NCI-H1436 treated with DMSO at 0.1 percent for 48 hours (cell line): Measurements from ENCODE around the gene ALOXE3.

ENCODE experiments used
- DNase-seq: peaks from one replicate; lab custom pipeline; 2025; lab: John Stamatoyannopoulos, UW

The ALOXE3 gene

DNA sequence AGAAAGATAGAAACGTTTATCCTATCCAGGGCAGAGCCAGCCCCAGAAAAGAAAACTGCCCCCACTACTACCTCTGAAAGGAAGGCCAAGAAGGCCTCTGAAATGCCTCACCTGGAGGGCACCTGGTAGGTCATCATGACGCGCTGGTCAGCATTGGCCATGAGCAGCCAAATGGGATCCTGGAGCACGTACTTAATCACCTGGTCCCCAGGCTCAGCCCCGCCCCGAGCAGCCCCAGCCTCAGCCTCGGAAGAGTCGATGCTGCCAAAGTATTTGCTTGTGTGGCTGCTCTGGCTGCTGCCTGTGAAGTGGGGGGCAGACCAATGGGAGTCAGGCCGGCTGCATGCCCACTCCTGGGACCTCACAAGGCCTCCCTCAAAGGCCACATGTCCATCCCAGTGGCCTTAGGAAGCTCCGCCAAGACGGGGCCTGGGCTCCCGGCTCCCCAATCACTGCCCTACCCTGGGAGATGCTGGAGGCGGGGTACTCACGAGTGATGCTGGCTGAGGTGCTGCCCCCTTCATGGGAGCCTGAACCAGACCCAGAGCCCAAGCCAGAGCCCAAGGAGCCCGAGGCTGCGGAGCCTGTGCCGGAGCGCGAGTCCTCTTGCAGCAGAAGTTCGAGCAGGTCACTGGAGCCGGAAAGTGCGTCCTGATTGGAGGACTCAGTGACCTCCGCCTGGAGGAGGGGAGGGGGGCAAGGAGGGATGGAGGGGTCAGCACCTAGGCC is 24.0 kb upstream of the ALOXE3 start:
- DNase-seq, result no peak

DNA sequence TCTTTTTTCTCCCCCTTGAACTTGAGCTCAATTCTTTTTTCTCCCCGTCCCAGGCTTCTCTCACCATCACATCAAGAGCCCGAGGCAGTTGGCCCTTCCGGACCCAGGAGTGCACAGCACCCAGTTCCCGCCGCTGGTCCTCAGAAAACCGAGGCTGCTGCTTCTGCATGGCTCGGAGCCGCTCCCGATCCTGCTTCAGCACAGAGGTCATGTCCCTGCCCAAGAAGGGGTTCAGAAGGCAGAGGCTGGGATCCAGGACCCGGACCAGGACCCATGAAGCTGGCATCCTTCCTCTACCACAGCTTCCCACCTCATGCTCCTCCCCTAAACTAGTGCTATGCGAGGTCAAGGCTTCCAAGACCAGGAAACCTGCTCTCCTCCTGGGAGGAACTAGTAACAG is 23.4 kb upstream of the ALOXE3 start:
- no peak for DNase-seq

DNA sequence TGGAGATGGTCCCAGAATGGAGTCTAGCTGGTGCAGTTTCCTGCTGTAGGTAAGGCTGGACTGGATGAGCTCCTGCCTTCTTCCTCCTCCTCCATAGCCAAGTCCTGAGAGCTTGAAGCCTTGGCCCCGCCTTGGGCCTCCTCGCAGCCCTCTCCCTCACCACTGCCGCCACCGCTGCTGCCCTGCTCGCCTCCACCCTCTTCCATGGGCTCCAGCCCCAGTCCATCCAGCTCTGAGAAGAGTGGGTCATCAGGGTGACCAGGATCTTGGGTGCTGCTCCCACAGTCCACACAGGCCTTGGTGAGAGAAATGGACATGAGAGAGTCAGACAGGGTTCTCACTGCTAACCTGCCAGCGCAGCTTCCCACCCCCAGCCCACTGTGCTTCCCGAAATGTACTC is 22.7 kb upstream of the ALOXE3 start:
- no peak for DNase-seq

DNA sequence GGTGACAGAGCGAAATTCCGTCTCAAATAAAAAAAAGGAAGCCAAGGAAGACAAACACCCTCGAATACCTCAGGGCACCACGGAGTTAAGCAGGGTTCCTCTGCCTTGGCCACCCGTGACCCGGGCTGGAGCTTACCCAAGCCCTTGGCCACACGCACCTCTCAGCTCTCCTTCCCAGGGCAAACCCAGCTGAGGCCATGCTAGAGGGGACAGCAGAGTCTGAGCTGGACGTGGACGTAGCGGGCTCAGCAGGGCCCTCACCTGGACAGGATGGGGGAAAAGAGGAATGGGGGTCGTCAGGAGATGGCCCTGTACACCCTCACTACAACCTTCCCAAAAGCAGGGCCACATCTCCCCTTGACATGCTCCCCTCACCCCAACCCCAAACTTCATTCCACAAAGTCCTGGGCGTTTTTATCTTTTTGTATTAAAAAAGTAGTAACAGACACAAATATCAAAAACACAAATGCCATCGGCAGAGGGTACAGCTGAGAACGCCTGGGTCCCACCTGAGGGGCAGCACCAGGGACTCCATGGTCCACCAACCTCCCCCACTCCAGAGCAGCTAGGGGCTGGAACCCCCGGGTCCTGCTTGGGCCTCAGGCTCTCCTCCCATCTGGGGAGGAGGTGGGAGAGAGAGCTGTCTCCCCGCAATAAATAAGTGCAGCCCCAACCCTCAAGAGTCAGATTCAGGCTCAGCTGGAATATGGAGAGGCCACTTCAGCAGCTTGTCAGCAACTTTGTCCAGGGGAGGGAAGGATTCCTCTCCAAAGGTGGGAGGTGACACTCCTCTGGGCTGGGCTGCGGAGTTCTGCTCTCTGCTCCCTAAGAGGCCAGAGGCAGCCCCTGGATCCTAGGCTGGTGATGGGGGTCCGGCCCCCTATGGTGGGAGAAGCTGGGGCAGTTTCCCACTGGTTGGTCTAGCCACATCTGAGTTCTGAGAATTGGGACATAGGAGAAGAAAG is 22.0 kb upstream of the ALOXE3 start:
- DNase-seq, result no peak

DNA sequence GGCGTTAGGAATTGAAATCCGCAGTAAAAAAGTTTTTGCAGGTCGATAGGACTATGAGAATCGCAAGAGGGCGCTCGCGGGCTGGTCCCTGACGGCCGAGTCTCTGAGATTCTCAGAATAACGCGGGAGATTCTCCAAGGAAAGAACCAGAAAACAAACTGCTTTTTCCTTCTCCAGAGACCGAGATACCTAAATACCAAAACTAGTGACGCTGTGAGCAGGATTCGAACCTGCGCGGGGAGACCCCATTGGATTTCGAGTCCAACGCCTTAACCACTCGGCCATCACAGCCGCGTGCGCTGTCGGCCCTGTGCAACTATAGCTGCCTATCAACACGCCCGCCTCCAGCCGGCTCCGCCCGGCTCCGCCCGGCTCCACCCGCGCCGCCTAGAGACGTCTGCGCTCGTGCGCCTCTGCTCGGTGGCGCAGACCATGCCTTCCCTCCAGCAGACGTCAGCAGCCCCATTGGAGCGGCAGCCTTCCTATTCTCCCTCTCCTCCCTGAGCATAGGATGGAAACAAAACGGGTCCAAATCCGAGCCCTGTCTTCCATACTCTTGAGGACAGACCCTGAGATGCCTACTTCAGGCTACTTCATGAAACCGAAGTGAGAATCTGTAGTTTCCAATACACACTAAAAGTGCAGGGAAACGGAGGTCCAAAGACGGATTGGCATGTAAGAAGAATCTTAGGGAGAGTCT is 20.5 kb upstream of the ALOXE3 start:
- peak; percentile 88 for DNase-seq

DNA sequence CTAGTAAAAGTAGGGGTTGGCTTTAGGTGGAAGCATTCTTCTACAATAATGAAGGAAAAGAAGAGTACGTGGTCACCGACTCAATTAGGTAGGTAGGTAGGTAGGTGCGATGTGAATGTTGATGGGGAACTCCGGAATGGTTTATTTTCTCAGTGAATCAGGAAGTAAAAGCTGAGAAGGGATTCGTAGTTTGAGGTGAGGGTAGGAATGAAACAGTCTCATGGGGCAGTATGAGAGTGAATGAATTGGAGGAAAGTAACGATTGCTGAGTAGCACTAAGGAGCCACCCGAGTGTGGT is 20.0 kb upstream of the ALOXE3 start:
- no peak for DNase-seq

DNA sequence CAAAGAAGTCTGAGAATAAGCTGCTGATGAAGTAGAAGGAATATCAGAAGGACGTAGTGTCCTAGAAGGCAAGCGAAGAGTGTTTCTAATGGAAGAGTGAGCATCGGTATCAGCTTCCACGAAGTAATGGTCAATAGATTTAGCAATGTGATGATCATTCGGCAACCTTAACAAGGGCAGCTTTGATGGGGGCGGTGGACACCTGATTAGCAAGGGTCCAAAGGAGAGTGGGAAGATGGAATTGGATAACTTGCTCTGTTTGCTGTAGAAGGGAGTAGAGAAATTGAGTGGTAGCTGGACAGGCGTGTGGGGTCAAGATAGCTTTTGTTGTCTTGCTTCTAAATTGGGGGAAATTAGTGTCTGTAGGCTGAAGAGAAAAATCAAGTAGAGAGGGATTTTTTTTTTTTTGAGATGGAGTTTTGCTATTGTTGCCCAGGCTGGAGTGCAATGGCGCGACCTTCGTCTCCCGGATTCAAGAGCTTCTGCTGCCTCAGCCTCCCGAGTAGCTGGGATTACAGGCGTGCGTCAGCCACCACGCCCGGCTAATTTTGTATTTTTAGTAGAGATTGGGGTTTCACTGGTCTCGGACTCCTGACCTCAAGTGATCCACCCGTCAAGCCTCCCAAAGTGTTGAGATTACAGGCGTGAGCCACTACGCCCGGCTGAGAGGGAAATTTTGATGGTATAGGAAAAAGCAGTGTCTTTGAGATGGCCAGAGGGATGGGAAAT is 19.5 kb upstream of the ALOXE3 start:
- no peak for DNase-seq

DNA sequence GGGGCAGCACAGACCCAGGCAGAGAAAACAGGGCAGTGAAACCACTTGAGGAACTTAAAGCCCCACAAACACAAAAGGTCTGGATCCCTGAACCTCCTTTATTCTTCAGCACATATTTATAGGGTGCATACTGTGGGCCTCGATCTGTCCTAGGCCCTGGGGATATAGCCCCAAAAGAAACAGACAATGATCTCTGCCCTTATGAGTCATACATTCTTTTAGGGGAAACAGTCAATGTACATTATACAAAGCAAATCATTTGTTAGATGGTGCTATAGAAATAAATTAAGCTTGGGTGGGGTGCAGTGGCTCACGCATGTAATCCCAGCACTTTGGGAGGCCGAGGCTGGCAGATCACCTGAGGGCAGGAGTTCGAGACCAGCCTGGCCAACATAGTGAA is 15.6 kb upstream of the ALOXE3 start:
- no peak for DNase-seq

DNA sequence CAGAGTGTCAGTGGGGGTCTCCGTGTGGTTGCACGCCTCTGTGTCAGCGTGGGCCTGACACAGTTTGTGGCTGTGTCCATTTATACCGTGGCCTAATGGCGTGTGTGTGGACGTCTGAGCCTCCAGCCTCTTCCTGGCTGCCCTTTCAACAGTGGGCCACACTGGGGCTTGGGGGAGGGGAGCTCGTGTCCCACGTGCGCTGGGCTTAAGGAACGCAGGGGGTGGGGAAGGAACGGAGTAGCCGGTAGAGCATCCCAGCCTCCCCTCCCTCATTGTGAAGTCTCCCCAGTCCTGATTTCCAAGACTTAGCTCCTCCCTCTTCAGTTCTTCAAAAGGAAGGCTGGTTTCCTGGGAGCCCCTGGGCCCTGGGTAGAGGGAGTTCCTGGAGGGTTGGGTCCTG is 15.1 kb upstream of the ALOXE3 start:
- no peak for DNase-seq

DNA sequence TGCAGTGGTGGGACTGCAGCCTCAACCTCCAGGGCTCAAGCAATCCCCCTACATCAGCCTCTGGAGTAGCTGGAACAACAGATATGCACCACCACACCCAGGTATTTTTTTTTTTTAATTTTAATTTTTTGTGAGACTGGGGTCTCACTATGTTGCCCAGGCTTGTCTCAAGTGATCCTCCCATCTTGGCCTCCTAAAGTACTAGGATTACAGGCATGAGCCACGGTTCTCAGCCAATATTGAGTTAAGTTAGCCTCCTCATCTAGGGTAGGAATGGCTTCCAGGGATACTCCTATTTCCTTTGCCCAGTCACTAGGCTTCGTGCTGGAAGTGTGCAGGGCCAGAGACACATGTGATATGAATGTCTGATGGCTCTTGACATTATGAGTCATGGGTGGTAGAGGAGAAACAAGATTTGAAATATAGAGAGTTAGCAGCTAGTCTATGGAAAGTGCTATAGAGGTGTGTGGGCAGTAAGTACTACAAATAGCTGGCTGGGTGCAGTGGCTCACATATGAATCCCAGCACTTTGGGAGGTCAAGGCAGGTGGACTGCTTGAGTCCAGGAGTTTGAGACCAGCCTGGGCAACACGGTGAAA is 13.6 kb upstream of the ALOXE3 start:
- DNase-seq, result no peak

DNA sequence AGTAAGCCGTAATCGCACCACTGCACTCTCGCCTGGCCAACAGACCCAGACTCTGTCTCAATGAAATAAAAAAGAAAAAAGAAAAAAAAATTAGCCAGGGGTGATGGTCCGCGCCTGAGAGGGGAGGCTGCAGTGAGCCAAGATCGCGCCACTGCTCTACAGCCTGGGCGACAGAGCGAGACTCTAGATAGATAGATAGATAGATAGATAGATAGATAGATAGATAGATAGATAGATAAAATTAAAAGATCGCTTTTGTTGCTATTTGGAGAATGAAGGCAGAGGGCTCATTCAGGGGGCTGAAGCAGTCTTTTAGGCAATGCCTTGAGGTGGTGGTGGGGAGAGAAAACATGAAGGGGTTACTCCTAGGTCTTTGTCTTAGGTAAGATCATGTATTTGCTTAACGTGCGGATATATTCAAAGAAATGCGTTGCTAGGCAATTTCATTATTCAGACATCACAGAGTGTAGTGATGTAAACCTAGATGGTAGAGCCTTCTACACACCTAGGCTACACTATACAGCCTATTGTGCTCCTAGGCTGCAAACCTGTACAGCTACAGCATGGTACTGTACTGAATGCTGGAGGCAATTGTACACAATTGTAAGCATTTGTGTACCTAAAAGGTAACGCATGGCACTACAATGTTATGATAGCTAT is 9.9 kb upstream of the ALOXE3 start:
- DNase-seq, result no peak

DNA sequence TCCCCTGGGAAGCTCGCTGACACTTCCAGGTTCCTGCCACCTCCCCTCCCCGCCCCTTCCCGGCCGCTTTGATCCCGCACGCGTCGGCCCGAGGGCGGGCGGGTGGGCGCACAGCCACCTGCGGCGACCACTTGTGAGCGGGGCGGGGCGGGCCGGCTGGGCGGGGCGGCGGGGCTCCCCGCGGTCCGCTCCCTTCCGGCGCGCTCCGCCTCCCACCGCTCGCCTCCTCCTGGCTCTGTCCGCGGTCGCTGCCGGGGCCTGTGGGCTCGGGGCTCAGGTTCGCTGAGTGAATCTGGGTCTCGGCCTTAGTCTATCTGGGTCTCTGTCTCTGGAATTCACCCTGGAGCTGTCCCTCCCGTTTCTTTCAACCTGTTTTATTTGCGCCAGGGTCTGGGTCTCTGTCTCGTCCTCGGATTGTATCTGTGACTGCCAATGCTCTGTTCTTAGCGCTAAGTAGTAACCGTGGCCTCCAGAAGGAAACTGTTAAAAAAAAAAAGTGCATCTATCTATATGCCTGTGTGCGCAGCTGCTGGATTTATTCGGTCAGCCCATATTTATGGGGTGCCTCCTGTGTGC is 8.3 kb upstream of the ALOXE3 start:
- DNase-seq, result no peak

DNA sequence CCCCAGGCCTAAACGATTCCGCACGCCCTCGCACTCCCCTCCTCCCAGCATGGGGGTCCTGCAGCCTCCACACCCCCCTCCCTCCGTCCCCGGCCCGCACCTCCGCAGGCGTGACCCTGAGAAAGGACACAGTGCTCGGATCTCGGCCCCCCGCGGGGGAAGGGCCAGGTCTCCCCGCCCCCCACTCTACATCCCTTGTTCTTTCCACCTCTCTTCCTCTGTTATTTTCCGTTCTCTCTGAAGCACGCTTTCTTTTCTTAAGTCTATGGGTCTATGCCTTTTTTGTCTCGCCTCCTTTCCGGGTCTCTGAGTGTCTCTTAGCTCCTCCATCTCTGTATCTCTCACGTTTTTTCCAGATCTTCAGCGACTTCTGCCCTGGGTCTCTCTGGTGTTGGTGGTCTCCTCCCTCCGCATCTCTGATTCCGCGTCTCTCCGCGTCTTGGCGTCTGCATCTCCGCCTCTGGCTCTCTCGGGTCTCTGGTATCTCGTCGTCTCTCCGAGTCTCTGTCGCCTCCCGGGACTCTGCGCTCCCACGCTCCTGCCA is 7.7 kb upstream of the ALOXE3 start:
- DNase-seq, result no peak

DNA sequence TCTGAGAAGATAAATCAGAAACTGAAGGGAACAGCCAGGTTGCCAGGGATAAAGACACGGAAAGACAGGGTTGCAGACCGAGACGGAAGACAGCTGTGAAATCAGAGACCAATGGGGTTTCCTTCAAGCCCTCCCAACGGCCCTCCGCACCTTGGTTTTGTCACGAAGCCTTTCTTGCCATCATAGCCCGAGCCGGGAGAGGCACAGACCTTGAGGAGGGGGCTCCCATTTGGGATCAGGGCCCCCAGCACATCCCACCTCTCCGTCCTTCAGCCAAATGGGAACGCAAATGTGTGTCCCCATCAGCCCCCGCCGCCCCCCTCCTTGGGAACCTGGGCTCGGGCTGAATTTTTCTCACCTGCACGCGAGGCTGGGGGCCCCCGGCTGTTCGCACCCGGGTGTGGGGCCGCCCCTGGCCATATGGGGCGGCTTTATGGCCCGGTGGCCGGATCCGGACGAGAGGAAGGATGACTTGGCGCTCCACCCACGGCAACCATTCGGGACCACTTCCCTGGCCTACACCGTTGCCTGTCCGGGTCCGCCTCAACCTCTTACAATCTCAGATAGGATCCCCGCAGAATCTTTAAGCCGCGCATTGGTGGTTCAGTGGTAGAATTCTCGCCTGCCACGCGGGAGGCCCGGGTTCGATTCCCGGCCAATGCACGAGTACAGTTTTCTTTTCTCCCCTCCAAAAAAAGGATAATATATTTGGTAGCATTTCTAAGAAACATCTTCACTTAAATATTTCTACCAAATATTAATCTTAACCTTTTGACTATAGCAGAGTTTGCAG is 7.0 kb upstream of the ALOXE3 start:
- no peak for DNase-seq

DNA sequence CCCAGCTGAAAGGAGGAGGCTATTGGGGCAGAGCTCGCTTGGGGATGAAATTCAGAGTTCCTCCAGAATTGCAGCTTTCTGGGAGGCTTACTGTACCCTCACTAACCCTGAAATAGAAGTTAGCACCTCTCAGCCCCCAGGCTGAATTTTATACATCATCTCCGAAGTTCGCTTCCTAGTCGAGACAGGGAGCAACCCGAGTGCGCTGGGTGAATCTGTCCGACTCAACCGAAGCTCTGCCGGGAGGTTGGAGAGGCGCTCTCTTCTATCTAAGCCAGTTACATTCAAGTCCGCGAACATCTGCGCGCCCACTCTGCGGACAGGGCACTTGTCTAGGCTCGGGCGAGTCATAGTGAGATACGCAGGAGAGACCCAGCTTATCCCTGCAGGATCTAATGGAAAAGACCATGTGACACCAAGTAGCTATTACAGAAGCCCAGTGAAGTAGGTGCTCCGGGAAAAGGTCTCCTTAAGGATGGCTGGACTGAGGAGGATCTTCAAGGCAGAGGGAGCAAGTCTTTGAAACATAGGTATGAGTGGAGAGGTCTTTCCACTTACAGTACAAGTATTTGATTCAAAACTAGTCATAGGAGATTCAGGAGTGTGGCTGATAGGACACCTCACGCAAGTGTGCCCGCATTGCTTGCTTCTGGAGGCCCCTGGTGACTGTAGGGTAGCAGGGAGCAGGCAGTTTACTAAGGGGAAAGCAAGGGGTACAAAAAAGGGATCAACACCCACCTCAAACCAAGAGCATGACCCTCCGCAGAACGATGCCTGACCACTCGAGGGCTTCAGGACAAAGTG is 6.2 kb upstream of the ALOXE3 start:
- DNase-seq, result no peak

DNA sequence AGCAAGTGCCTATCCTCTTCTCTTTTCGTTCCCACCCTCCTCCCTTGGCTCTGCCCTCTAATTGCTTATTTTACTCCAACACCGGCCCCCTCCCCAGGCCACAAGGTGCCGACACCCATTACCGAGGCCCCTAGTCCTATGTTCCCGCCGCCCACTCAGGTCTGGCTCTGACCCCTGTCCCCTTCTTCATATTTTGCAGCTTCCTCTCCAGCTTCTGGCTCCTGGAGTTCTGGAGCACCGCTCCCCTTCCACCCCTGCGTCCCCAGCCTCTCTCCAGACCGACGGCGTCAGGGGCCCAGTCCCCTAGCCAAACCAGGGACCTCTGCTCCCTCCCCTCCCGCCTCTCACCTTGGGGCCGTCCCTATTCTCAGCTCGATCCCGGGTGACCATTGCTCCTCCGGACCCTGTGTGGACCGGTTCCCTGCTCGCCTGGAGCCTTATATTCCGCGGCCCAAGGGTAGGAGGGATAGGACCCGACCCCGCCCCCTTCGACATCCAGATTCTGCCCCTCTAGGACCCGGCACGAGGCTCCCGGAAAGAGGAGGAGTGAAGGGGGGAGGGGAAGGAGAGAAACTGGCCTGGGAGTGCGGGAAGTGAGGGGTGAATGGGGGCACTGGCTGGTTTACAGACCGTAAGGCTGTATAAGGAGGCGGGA is 5.5 kb upstream of the ALOXE3 start, which contains the start of gene HES7:
TSS of gene HES7 (minus strand) at position 412 of the 655 bp plus-strand sequence. CDS start at position 390, 22 bp downstream.
- DNase-seq, result no peak

DNA sequence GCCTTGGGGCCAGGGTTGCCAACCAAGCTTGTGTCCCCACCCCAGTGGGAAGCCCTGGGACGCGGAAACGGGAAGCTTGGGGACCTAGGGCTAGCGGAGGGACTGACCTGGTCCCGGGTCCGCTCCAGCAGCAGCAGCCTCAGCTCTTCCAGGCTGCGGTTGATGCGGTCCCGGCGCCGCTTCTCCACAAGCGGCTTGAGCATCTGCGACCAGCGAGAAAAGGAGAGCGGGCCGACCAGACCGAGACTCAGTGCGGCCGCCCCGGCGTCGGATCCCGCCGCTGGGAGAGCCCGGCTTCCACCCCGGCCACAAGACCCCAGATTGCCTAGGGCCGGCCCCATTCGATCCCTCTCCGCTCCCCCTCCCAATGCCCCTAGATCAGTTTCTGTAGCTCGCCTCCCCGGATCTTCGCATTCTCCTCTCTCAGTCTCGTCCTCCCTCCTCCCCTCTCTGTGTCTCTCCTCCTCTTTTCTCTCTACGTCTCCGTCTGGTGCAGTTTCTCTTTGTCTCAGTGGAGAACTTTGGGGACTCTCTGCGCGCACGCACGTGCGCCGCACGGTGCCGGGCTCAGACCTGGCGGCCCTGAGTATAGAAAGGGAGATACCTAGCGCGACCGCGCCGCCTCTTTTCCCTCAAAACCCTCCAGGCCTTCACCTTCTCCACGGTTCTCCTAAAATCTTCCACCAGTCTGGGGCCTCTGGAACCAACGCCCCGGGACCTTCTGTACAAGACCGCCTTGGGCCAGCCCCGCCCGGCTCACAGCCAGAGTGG is 4.8 kb upstream of the ALOXE3 start:
- no peak for DNase-seq
